ENCODE data around the gene KATNBL1. TPM values are rescaled to one million over a fixed set of nuclear protein-coding genes. Genes with fewer than 3 reads are reported as not detected.
"Not testable (repeated sequence)": the region's sequence is repeated elsewhere in the genome, so short reads cannot be mapped to it uniquely, and the experiment has no call there.

The KATNBL1 gene
- total RNA-seq, 2 experiments from 2014 or later: 40.5 to 44.5 TPM

DNA sequence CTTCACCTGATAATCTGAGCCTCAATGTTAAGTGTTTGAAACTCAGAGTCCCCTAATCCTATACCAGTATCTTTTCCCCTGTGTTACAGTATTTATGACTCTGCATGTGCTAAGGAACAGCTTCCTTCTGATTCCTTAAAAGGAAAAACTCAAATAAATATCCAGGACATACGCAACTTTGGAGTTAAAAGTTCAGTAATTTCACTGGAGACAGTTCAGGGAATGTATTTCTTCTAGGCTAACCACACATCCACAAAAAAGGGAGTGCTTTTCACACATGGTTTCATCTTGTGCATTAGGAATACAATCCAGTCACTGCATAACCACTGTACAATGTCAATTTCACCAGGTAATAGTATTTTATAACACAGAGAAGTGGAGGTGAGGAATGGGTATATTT is 77.0 kb downstream of the KATNBL1 start:
- DNase-seq (no peak), ATAC-seq (no peak)
- Mint-ChIP-seq H3K27me3 (ENCODE audit: low read depth) (no peaks in the 10 kb centered on the region), H3K27ac (no peak overlapping the region), H3K4me3 (no peak overlapping the region), H3K36me3 (ENCODE audit: low read depth) (no peaks in the 10 kb centered on the region), H3K9me3 (ENCODE audit: insufficient read depth) (no peaks in the 10 kb centered on the region), H3K4me1 (ENCODE audit: low read depth) (no peaks in the 10 kb centered on the region)
- ChIA-PET CTCF (no interaction called here), POLR2A (no interaction called here)

DNA sequence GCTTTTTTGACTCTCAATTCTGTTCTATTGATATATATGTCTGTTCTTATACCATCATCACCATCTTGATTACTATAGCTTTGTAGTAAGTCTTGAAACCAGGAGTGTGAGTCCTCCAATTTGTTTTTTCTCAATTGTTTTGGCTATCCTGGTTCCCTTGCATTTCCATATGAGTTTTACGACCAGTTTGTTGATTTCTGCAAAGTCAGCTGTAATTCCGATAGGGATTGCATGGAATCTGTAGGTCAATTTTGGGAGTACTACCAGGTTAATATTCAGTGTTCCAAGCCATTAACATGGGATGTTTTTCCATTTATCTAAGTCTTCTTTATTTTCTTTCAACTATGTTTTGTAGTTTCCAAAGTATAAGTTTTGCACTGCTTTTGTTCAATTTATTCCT is 81.0 kb downstream of the KATNBL1 start:
- Mint-ChIP-seq H3K27me3 (ENCODE audit: low read depth) (peaks cover 4% of the 10 kb centered on the region), H3K4me3 (no peak overlapping the region), H3K36me3 (ENCODE audit: low read depth) (no peaks in the 10 kb centered on the region), H3K27ac (no peak overlapping the region), H3K4me1 (ENCODE audit: low read depth) (no peaks in the 10 kb centered on the region), H3K9me3 (ENCODE audit: insufficient read depth) (no peaks in the 10 kb centered on the region)
- no peak for ATAC-seq
- ChIA-PET POLR2A (no interaction called here), CTCF (interaction anchor here (1.7 kb wide), 1 partner anchor 19 kb away, joined by 4 read pairs; no protein-coding TSS in a partner anchor)
- no peak for DNase-seq

GRCh38 chr15:34126522-34126921 is 83.4 kb downstream of the KATNBL1 start:
- no peaks in the 10 kb centered on the region for H3K4me1 Mint-ChIP-seq (ENCODE audit: low read depth)
- H3K4me3 Mint-ChIP-seq: no peak overlapping the region
- no peaks in the 10 kb centered on the region for H3K9me3 Mint-ChIP-seq (ENCODE audit: insufficient read depth)
- CTCF ChIA-PET: no interaction called here
- no peak for ATAC-seq
- H3K36me3 Mint-ChIP-seq (ENCODE audit: low read depth): no peaks in the 10 kb centered on the region
- H3K27me3 Mint-ChIP-seq (ENCODE audit: low read depth): peaks cover 8% of the 10 kb centered on the region
- no peak for DNase-seq
- H3K27ac Mint-ChIP-seq: no peak overlapping the region
- POLR2A ChIA-PET: no interaction called here

DNA sequence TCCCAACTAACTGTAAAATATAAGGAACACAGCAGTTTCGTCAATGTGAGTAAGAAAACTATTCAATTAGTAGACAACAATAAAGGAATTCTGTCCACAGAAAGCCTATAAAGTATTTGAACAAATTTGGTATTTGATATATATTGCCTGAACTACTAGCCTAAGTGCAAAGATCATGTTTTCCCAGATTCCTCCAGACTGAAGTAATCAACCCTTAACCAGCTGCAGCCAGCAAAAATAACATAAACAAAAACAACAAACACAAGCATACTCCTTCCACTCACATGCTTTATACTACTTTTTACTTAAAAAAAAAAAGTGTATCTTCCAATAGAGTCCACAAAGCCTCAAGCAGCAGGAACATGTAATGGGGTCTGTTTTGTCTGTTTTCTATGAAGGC is 84.0 kb downstream of the KATNBL1 start:
- H3K27me3 Mint-ChIP-seq (ENCODE audit: low read depth): peaks cover 9% of the 10 kb centered on the region
- DNase-seq (no peak), ATAC-seq (no peak)
- no peaks in the 10 kb centered on the region for H3K4me1 Mint-ChIP-seq (ENCODE audit: low read depth)
- no peak overlapping the region for H3K4me3 Mint-ChIP-seq
- ChIA-PET CTCF (interaction anchor here (1.6 kb wide), 1 partner anchor 16 kb away, joined by 4 read pairs; no protein-coding TSS in a partner anchor), POLR2A (no interaction called here)
- no peaks in the 10 kb centered on the region for H3K9me3 Mint-ChIP-seq (ENCODE audit: insufficient read depth)
- no peaks in the 10 kb centered on the region for H3K36me3 Mint-ChIP-seq (ENCODE audit: low read depth)
- H3K27ac Mint-ChIP-seq: no peak overlapping the region

- H3K36me3 Mint-ChIP-seq (ENCODE audit: low read depth): no peaks in the 10 kb centered on the region
Measured at GRCh38 chr15:34124651-34125050, 85.2 kb downstream of the KATNBL1 start.

DNA sequence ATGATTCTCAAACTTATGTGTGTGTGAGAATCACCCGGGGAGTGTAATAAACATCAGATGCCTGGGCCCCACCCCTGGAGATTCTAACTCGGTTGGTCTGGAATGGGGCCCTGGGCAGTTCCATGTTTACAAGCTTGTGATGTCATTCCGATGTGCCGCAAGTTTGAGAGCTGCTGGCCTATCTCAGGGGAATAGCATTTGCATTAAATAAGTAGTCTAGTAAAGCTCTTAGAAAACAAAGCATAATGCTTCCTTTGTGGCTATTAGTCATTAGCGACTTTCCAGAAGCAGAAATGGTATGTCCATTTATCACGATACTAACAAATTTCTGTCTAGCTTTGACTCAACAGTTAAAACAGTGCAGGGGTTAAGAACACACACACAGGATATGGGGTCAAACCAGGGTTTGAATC is 87.1 kb downstream of the KATNBL1 start:
- ATAC-seq: no peak
- POLR2A ChIA-PET: no interaction called here
- no peak for DNase-seq
- H3K36me3 Mint-ChIP-seq (ENCODE audit: low read depth): no peaks in the 10 kb centered on the region
- peaks cover 18% of the 10 kb centered on the region for H3K27me3 Mint-ChIP-seq (ENCODE audit: low read depth)
- no peak overlapping the region for H3K27ac Mint-ChIP-seq
- no peak overlapping the region for H3K4me3 Mint-ChIP-seq
- CTCF ChIA-PET: no interaction called here
- no peaks in the 10 kb centered on the region for H3K9me3 Mint-ChIP-seq (ENCODE audit: insufficient read depth)
- H3K4me1 Mint-ChIP-seq (ENCODE audit: low read depth): no peaks in the 10 kb centered on the region

More at GRCh38 chr15:34124651-34125050, 85.2 kb downstream of the KATNBL1 start:
- H3K27ac Mint-ChIP-seq: no peak overlapping the region
- H3K4me1 Mint-ChIP-seq (ENCODE audit: low read depth): no peaks in the 10 kb centered on the region
- H3K9me3 Mint-ChIP-seq (ENCODE audit: insufficient read depth): no peaks in the 10 kb centered on the region
- H3K27me3 Mint-ChIP-seq (ENCODE audit: low read depth): peaks cover 13% of the 10 kb centered on the region
- ATAC-seq (no peak), DNase-seq (no peak)
- H3K4me3 Mint-ChIP-seq: no peak overlapping the region
- POLR2A ChIA-PET: no interaction called here
- CTCF ChIA-PET: interaction anchor here (1.6 kb wide), 1 partner anchor 15 kb away, joined by 4 read pairs; no protein-coding TSS in a partner anchor

GRCh38 chr15:34121786-34122185 is 88.1 kb downstream of the KATNBL1 start:
- ATAC-seq; H3K4me3 Mint-ChIP-seq; DNase-seq; CTCF ChIA-PET; H3K9me3 Mint-ChIP-seq (ENCODE audit: insufficient read depth); H3K4me1 Mint-ChIP-seq (ENCODE audit: low read depth); H3K27ac Mint-ChIP-seq; H3K36me3 Mint-ChIP-seq (ENCODE audit: low read depth); POLR2A ChIA-PET: not testable (repeated sequence)
- peaks cover 21% of the 10 kb centered on the region for H3K27me3 Mint-ChIP-seq (ENCODE audit: low read depth)

GRCh38 chr15:34120420-34120819 is 89.5 kb downstream of the KATNBL1 start:
- H3K4me1 Mint-ChIP-seq (ENCODE audit: low read depth); DNase-seq; ATAC-seq; H3K4me3 Mint-ChIP-seq; H3K36me3 Mint-ChIP-seq (ENCODE audit: low read depth); H3K9me3 Mint-ChIP-seq (ENCODE audit: insufficient read depth); POLR2A ChIA-PET; H3K27ac Mint-ChIP-seq: not testable (repeated sequence)
- H3K27me3 Mint-ChIP-seq (ENCODE audit: low read depth): peaks cover 21% of the 10 kb centered on the region
- CTCF ChIA-PET: interaction anchor here (0.9 kb wide), 1 partner anchor 11 kb away, joined by 3 read pairs; no protein-coding TSS in a partner anchor

DNA sequence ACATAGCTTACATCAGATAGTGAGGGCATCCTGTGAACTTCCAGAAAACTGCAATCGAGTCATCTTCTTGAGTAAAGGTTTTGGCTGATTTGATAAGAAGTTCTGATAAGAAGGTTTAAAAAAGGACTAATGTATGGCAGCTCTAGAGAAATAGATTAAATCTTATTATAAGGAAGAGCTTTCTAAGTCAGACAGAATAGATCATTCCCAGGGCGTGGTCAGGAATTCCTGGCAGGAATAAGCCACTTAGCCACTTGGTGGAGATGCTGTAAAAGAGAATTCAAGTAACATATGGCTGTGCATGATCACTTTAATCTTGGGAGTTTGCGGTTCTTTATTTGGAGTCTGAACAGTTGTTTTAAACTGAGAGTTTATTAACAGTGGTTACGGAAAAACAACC is 90.6 kb downstream of the KATNBL1 start:
- ATAC-seq (no peak), DNase-seq (no peak)
- no peaks in the 10 kb centered on the region for H3K9me3 Mint-ChIP-seq (ENCODE audit: insufficient read depth)
- peaks cover 18% of the 10 kb centered on the region for H3K27me3 Mint-ChIP-seq (ENCODE audit: low read depth)
- no peaks in the 10 kb centered on the region for H3K4me1 Mint-ChIP-seq (ENCODE audit: low read depth)
- ChIA-PET CTCF (interaction anchor here (0.7 to 1.5 kb wide), 3 partner anchors 9 to 502 kb away, joined by 4 read pairs; partner anchors contain the start of gene KATNBL1), POLR2A (interaction anchor here (0.7 to 0.8 kb wide), 2 partner anchors 33 to 56 kb away, joined by 3 to 4 read pairs; no protein-coding TSS in a partner anchor)
- no peaks in the 10 kb centered on the region for H3K36me3 Mint-ChIP-seq (ENCODE audit: low read depth)
- no peak overlapping the region for H3K4me3 Mint-ChIP-seq
- H3K27ac Mint-ChIP-seq: no peak overlapping the region

DNA sequence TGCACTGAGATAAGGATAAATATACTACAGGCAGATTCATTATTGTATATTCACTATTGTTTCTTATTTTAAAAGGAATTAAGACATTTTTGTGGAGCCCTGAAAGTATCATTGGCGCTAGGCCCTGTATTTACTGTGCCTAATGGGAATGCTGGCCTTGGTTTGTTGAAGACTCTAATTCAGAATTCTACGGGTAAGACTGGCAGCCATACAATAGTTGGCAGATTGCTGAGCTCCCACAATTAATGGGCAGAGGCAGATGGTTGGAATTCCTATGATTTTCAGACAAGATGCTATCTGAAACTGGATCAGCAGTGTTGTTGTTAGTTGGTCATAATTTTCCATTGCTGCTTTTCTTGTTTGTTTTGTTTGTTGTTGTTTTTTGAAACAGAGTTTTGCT is 93.3 kb downstream of the KATNBL1 start:
- no peak for ATAC-seq
- no peak overlapping the region for H3K4me3 Mint-ChIP-seq
- ChIA-PET CTCF (no interaction called here), POLR2A (no interaction called here)
- no peaks in the 10 kb centered on the region for H3K9me3 Mint-ChIP-seq (ENCODE audit: insufficient read depth)
- peaks cover 16% of the 10 kb centered on the region for H3K27me3 Mint-ChIP-seq (ENCODE audit: low read depth)
- no peaks in the 10 kb centered on the region for H3K4me1 Mint-ChIP-seq (ENCODE audit: low read depth)
- no peak overlapping the region for H3K27ac Mint-ChIP-seq
- H3K36me3 Mint-ChIP-seq (ENCODE audit: low read depth): no peaks in the 10 kb centered on the region
- no peak for DNase-seq

- CTCF ChIA-PET: no interaction called here
- H3K27me3 Mint-ChIP-seq (ENCODE audit: low read depth): peaks cover 13% of the 10 kb centered on the region
- no peaks in the 10 kb centered on the region for H3K36me3 Mint-ChIP-seq (ENCODE audit: low read depth)
- no peak overlapping the region for H3K4me3 Mint-ChIP-seq
- H3K27ac Mint-ChIP-seq: no peak overlapping the region
- no peak for ATAC-seq
- no peak for DNase-seq
- POLR2A ChIA-PET: no interaction called here
- no peaks in the 10 kb centered on the region for H3K9me3 Mint-ChIP-seq (ENCODE audit: insufficient read depth)
- H3K4me1 Mint-ChIP-seq (ENCODE audit: low read depth): peaks cover 3% of the 10 kb centered on the region
Measured at GRCh38 chr15:34114739-34115138, 95.2 kb downstream of the KATNBL1 start.

- Mint-ChIP-seq H3K9me3 (ENCODE audit: insufficient read depth) (no peaks in the 10 kb centered on the region), H3K4me1 (ENCODE audit: low read depth) (peaks cover 4% of the 10 kb centered on the region), H3K27me3 (ENCODE audit: low read depth) (peaks cover 13% of the 10 kb centered on the region), H3K4me3 (no peak overlapping the region), H3K36me3 (ENCODE audit: low read depth) (no peaks in the 10 kb centered on the region), H3K27ac (no peak overlapping the region)
- ATAC-seq: no peak
- CTCF ChIA-PET: interaction anchor here (1.6 kb wide), 1 partner anchor 127 kb away, joined by 5 read pairs; no protein-coding TSS in a partner anchor
- DNase-seq: no peak
- POLR2A ChIA-PET: no interaction called here
Measured at GRCh38 chr15:34114215-34114614, 95.7 kb downstream of the KATNBL1 start.

DNA sequence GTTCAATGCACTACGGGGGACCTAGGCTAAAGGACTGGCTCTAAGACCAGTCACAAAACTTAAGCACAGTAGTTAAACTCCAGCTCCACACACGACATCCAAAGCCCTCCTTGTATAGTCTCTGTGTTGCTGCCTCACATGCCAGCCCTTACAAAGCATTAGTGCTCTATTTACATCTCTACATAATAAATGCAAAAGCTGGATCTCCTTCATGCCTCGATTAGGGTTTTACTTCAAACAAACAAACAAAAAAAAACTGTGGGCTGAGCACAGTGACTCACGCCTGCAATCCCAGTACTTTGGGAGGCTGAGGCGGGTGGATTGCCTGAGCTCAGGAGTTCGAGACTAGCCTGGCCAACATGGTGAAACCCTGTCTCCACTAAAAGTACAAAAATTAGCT is 98.4 kb downstream of the KATNBL1 start:
- DNase-seq (no peak), ATAC-seq (no peak)
- Mint-ChIP-seq H3K27ac (no peak overlapping the region), H3K9me3 (ENCODE audit: insufficient read depth) (no peaks in the 10 kb centered on the region), H3K4me1 (ENCODE audit: low read depth) (peaks cover 4% of the 10 kb centered on the region), H3K36me3 (ENCODE audit: low read depth) (no peaks in the 10 kb centered on the region), H3K4me3 (no peak overlapping the region), H3K27me3 (ENCODE audit: low read depth) (peaks cover 5% of the 10 kb centered on the region)
- CTCF ChIA-PET: interaction anchor here (0.8 to 3.5 kb wide), 4 partner anchors 19 to 257 kb away, joined by 3 to 51 read pairs (median 4); partner anchors contain the start of gene KATNBL1
- POLR2A ChIA-PET: no interaction called here

Data from activated CD8-positive, alpha-beta T cell treated with anti-CD3 and anti-CD28 coated beads, Interleukin-2, amount 10 ng/mL, durations not matched to agents 7 days and 5 days (primary cell).